Astrocyte (in vitro differentiated cells and primary cell): ENCODE results near the gene KDM6B.

Experiments used
- EZH2 ChIP-seq: IDR thresholded peaks from 2 replicates; pipeline ENCODE4 v1.6.1; 2012; ENCODE audit warnings: mild to moderate bottlenecking, low read length, inconsistent platforms; ENCODE audit not compliant: insufficient read depth
- TF ChIP-seq, protein P1 (sequence below): IDR thresholded peaks from 2 replicates; pipeline ENCODE4 v1.5.1; 2011; ENCODE audit warnings: low read depth, mild to moderate bottlenecking, inconsistent platforms, low read length, moderate library complexity; ENCODE audit not compliant: insufficient read depth

DNA sequence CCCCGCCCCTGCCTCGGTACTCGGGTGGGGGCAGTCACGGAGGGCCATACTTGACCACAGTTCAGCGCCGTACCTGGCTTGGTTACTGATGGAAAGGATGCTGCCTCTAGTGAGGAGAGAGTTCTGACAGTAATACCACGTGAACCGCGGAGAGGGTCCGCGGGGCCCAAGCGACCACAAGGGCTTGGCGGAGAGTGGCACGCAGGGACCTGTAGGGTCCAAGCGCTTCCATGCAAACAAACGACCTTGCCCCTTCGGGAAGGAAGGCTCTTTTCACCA, 9.2 kb downstream of the KDM6B start:
- TF ChIP-seq, protein P1, sequence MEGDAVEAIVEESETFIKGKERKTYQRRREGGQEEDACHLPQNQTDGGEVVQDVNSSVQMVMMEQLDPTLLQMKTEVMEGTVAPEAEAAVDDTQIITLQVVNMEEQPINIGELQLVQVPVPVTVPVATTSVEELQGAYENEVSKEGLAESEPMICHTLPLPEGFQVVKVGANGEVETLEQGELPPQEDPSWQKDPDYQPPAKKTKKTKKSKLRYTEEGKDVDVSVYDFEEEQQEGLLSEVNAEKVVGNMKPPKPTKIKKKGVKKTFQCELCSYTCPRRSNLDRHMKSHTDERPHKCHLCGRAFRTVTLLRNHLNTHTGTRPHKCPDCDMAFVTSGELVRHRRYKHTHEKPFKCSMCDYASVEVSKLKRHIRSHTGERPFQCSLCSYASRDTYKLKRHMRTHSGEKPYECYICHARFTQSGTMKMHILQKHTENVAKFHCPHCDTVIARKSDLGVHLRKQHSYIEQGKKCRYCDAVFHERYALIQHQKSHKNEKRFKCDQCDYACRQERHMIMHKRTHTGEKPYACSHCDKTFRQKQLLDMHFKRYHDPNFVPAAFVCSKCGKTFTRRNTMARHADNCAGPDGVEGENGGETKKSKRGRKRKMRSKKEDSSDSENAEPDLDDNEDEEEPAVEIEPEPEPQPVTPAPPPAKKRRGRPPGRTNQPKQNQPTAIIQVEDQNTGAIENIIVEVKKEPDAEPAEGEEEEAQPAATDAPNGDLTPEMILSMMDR = no peak
- TF ChIP-seq EZH2 = no peak
